ENCODE measurements around the gene WDR45B.
"Not testable (repeated sequence)": the region's sequence is repeated elsewhere in the genome, so short reads cannot be mapped to it uniquely, and the experiment has no call there.

The WDR45B gene

GRCh38 chr17:82598256-82599119 is 49.8 kb downstream of the WDR45B start:
- DNase-seq = no peak

GRCh38 chr17:82596837-82597672 is 51.2 kb downstream of the WDR45B start:
- DNase-seq = no peak

GRCh38 chr17:82596296-82596695 is 51.9 kb downstream of the WDR45B start:
- DNase-seq = no peak

GRCh38 chr17:82595893-82596292 is 52.4 kb downstream of the WDR45B start:
- no peak for DNase-seq

GRCh38 chr17:82594571-82594970 is 53.7 kb downstream of the WDR45B start:
- DNase-seq = no peak

- no peak for DNase-seq
Measured at GRCh38 chr17:82593590-82594087, 54.6 kb downstream of the WDR45B start.

- DNase-seq = peak; percentile 86
Measured at GRCh38 chr17:82592767-82593589, 55.3 kb downstream of the WDR45B start.

GRCh38 chr17:82592289-82592766 is 55.9 kb downstream of the WDR45B start:
- DNase-seq = no peak

GRCh38 chr17:82590881-82591539 is 57.2 kb downstream of the WDR45B start:
- DNase-seq = no peak

GRCh38 chr17:82590216-82590615 is 58.0 kb downstream of the WDR45B start:
- DNase-seq = no peak

- DNase-seq = no peak
Measured at GRCh38 chr17:82589851-82590180, 58.4 kb downstream of the WDR45B start.

GRCh38 chr17:82588266-82589175 is 59.7 kb downstream of the WDR45B start:
- DNase-seq = no peak

GRCh38 chr17:82587234-82588086 is 60.8 kb downstream of the WDR45B start:
- no peak for DNase-seq

GRCh38 chr17:82586576-82587233 is 61.5 kb downstream of the WDR45B start:
- no peak for DNase-seq

- DNase-seq = not testable (repeated sequence)
Measured at GRCh38 chr17:82585935-82586575, 62.2 kb downstream of the WDR45B start.

- DNase-seq = no peak
Measured at GRCh38 chr17:82583720-82584234, 64.5 kb downstream of the WDR45B start.

GRCh38 chr17:82582709-82583108 is 65.5 kb downstream of the WDR45B start:
- no peak for DNase-seq

GRCh38 chr17:82582213-82582612 is 66.0 kb downstream of the WDR45B start:
- no peak for DNase-seq

- not testable (repeated sequence) for DNase-seq
Measured at GRCh38 chr17:82579969-82580368, 68.3 kb downstream of the WDR45B start.
